Fibroblast of skin of back (primary cell): Measurements from ENCODE around the gene CFLAR.
"Not testable (repeated sequence)": the region's sequence is repeated elsewhere in the genome, so short reads cannot be mapped to it uniquely, and the experiment has no call there.

ENCODE experiments used
- DNase-seq: peaks from one replicate; pipeline ENCODE4 v3.0.0-alpha.2; 2013

The CFLAR gene

DNA sequence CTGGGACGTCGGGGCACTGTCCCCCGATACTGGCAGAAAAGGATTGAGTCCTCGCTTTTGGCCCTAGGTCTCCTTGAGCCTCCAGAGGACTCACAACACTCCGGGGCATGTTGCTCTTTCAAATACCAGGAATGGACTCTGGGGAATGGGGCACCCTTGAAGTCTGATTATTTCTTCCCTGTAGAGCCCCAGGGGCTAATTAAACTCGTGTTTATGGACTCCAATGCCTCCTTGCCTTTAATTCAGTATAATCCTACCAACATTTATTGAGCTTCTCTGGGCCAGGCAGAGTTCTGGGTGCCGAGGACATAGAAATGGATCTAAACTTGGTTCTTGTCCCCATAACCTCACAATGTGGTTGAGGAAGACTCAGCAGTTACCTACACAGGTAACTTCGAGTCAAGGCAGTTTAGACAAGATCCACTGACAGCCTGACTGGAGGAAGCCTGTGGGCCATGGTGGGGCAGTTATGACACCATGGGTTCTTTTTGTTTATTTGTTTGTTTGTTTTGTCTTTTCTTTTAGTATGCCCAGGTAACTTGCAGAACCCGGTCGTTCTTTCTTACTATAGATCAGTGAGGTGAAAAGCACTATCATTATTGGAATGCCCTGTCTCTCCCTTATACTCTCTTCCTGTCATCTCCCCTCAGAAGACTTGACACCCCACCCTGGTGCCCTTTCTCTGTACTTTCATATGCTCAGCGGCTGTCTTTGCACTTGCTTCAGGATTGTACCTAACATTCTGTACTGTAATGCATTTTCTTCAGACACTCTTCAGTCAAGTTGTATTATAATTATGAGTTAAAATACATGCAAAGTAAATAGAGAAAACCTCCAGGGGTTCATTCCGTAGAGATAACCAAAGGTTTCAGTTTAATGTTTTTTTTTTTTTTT lies 3.2 kb downstream of the CFLAR start:
- DNase-seq: peak; percentile 62

DNA sequence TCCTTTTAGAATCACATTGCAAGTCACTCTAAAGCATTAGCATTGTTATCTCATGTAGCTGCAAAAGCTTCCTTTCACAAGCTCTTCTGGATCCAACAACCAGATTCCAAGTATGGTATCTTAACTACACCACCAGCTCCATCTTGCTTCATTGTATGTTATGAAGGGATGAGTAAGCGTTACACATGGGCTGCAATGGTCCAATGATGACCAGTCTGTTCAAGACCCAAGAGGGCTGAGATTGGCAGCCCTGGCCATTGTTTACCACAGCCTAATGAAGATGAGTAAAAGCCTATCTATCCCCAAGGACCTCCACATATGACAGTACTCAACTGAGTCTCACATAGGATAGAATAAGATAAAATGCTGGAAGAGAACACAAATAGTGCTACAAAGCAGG lies 6.3 kb downstream of the CFLAR start:
- no peak for DNase-seq

DNA sequence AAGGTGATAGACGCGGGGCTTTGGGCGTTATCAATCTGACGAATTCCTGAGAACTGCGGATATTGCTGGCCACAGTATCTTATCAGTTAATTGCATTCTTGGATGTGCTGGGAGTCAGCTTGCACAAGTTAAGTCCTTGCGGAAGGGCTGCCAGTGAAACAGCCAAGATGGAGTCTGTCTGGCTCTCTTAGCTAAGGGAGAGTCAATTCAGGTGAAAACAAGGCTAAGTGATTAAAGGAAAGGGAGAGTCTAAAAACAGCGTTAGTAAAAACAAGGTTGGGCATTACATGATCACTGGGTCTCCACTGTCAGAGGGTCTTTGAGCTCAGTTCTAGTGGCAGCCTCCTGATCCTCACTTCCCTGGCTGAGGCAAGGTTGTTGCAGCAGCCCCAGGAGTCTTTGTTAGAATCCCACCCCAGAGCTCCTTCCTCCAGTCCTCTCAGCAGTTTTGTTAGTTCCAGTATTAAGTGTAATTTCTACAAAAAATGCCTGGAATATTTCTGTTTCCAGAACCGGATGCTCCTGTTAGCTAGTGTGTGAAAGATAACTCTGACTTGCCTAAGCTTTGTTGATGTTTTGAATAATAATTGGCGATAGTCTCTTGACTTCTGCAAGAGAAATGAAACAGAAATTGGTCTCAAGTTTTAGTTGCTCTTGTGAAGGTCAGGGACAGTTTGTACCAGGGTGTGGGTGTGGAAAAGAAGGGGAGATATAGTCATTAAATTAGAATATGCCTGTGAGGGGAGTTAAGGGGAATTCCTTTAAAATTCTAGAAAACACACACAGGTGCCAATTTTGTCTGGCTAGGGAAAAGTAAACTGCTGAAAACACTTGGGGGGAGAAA lies 10.6 kb downstream of the CFLAR start:
- peak; percentile 75 for DNase-seq

DNA sequence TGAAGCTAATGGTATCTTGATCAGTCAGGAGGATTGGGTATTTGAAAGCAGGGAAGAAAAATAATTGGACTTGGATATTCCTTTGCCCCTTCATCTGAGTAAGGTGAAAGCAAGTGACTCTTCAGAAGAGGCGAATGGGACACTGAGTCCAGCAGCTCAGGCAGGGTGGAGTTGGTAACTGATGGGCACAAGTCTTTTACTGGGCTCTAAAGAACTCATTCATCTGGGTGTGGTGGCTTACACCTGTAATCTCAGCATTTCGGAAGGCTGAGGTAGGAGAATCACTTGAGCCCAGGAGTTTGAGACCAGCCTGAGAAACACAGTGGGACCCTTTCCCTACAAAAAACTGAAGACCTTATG lies 11.2 kb downstream of the CFLAR start:
- no peak for DNase-seq

DNA sequence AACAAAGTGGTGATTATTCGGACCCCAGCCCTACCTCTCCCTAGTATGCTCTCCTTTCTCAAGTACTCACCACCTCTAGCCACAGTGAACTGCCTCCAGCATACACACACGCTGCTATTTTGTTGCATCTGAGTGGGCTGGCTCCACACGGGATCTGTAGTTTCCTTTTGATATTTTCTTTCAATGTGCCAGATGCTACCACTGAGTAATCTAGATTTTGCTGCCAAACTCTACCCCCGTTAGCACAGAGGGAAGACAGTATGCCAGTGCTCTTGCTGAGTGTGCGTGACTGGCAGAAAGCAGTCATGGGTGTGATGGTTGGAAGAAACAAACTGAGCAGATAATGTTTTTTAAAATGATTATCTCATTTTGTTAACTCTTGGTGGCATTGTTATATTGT lies 11.6 kb downstream of the CFLAR start:
- peak; percentile 66 for DNase-seq

DNA sequence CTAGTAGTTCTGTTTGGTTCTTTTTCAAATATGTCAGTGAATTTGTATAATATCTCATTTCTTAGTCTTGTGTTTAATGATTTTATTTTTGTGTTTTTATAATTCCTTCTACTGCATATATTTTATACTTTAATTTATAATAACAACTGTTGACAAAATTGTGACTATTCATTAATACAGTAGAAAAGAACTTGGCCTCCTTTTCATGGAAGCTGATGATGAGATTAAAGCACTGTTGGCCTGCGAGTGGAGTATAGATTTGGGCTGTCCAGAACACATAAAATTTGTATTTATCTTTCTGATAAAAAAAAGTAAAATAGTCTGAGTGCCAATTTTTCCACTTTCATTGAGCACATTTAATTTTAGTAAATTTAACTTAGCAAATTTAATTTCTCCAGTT lies 12.1 kb downstream of the CFLAR start:
- no peak for DNase-seq

DNA sequence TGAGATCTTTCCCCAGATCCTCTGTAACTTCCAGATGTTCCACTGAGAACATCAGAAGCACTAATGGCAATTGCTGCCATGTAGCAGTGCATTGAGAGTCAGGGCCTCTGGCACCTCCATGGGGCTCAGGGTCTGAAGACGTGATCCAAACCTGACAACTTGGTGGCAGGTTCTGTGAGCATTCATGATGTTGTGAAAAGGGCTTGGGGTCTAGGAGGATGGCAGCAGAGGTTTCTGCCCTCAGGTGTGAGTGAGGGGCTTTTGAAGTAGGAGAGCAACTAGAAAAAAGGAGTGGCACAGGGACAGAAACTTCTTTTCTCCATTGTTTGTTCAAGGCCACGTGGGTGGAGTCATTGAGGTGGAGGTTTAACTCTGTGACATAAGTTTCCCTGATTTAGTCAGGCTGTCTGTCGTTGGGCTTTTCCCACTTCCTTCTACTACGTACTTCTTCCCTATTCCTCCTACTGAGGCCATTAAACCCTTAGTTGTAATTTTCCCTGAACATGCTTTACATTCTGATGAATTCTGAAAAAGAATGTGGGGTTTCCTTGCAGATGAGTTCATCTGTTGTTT lies 13.1 kb downstream of the CFLAR start:
- peak; percentile 89 for DNase-seq

DNA sequence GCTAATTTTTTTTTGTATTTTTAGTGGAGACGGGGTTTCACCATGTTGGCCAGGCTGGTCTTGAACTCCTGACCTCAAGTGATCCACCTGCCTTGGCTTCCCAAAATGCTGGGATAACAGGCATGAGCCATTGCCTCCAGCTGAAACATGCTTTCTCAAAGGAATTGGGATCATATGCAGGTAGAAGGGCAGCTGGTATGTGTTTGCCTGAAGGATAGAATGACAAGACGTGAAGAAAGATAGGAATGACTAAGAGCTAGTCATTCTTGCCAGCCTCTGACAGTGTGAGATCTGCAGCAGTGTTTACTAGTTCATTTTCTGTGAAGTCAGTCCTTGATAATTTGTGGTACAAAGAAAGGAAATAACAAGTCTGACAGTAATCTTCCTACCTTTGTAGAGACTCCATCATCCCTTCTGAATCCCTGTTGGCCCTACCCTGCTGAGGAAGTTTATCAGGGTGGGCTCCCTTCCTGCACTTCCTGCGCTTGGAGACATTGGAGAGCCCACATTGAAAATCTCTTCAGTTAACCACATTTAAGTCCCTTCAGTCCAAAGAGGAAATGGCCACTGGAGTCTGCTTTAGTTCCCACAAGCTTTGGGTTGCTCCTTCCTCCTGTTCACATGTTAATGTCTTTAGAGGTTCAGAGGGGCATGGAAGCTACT lies 14.7 kb downstream of the CFLAR start:
- DNase-seq: peak; percentile 85

DNA sequence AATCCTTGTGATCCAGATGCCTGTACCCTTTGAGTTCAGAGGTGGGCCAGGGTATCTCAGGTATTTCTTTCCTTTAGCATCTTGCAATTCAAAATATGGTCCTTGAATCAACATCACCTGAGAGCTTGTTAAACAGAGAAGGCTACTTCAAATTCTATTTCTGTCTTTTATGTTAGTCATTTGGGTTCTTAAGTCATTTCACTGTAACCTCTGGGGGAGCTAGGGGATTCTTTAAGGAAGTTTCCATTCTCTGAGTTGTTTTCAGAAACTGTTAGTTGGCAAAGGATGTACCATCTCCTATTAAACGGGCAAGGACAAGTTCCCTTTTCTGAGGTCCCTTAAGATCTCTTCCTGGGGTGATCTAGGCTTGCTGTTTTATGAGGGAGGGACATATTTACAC lies 16.6 kb downstream of the CFLAR start:
- no peak for DNase-seq

DNA sequence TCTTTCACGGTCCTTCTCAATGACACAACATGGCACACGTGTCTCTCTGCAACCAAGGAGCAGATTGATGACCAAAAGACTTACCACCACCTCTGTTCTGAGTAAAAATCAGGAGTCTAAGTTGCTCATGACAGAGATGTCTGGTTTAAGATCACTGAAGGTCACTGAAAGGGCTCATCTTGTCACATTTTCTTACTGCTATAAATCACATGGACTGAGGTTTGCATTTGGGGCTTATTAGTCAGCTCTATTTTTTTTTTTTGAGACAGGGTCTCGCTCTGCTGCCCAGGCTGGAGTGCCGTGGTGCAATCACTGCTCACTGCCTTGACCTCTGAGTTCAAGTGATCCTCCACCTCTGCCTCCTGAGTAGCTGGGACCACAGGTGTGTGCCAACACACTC lies 19.4 kb downstream of the CFLAR start:
- no peak for DNase-seq

DNA sequence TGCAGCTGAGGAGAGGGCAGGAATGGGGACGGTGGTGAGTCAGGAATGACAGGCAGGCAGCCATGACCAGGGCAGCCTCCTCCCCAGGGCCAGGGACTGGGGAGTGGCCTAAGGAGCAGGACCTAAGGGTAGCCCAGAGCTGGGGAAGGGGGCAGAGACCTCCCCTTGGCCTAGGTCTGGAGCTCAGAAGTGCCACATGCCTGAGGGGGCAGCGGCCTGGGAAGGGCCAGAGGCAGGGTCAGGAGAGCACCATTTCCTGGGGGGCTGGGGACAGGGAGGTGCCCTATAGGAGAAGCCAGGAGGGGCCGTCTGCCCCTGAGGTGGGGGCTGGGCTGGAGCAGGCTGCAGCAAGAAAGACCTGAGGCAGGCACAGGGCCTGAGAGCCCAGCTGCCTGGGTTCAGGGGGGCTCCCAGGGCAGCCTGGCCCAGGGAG lies 20.9 kb downstream of the CFLAR start:
- peak; percentile 37 for DNase-seq

DNA sequence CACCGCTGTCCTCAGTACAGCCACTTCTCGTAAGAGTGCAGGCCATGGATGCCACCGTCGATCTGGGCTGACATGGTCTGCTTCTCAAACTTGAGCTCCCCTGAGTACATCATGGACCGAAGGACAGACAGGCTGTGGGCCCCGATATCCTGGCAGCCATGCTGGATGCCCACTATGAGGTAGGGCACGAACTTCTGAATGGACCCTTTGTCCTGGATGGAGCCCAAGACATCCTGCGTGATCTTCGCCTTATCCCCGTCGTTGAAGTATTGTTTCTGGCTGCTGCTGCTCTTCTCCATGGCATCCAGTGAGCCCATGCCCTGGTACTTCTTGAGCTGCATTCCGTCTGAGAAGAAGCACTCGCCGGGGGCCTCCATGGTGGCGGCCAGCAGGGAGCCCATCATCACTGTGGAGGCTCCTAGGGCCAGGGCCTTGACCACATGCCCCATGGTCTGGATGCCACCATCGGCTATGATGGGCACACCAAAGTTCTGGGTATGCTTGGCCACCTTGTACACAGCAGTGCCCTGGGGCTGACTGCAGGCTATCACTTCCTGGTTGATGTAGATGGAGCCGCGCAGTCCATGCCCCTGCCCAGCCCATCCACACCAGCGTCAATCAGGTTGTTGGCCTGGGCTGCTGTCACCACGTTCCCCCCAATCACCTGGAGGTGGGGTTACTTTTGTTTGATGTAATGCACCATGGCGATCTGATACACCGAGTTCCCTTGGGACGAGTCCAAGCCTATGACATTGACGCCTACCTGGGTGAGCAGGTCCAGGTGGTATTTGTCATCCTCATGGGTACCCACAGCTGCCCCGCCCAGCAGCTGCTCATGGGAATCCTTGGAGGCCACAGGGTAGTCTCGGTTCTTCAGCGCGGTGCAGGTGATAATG lies 21.8 kb downstream of the CFLAR start:
- DNase-seq: no peak

DNA sequence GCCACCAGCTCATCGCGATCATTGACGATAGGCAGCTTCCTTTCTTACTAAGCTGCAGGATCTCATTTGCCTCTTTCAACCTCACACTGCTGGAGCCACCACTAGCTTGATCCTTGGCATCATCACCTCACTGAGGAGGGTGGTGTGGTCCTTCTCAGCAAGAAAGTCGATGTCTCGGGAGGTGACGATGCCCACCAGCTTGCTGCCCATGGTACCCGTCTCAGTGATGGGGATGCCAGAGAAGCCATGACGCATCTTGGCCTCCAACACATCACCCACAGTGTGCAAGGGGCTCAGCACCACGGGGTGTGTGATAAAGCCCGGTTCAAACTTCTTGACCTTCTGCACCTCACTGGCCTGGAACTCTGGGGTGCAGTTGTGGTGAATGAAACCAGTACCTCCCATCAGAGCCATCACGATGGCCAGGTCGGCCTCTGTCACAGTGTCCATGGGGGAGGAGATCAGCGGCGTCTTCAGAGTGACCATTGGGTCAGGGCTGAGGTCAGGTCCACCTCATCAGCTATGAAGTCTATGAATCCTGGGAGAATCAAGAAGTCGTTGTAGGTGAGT lies 22.5 kb downstream of the CFLAR start:
- no peak for DNase-seq

DNA sequence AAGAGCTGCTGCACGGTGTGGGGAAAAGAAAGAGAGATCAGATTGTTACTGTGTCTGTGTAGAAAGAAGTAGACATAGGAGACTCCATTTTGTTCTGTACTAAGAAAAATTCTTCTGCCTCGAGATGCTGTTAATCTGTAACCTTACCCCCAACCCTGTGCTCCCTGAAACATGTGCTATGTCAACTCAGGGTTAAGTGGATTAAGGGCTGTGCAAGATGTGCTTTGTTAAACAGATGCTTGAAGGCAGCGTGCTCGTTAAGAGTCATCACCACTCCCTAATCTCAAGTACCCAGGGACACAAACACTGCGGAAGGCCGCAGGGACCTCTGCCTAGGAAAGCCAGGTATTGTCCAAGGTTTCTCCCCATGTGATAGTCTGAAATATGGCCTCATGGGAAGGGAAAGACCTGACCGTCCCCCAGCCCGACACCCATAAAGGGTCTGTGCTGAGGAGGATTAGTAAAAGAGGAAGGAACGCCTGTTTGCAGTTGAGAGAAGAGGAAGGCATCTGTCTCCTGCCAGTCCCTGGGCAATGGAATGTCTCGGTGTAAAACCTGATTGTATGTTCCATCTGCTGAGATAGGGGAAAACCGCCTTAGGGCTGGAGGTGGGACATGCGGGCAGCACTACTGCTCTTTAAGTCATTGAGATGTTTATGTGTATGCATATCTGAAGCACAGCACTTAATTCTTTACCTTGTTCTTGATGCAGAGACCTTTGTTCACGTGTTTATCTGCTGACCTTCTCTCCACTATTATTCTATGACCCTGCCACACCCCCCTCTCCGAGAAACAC lies 23.2 kb downstream of the CFLAR start:
- DNase-seq: not testable (repeated sequence)

DNA sequence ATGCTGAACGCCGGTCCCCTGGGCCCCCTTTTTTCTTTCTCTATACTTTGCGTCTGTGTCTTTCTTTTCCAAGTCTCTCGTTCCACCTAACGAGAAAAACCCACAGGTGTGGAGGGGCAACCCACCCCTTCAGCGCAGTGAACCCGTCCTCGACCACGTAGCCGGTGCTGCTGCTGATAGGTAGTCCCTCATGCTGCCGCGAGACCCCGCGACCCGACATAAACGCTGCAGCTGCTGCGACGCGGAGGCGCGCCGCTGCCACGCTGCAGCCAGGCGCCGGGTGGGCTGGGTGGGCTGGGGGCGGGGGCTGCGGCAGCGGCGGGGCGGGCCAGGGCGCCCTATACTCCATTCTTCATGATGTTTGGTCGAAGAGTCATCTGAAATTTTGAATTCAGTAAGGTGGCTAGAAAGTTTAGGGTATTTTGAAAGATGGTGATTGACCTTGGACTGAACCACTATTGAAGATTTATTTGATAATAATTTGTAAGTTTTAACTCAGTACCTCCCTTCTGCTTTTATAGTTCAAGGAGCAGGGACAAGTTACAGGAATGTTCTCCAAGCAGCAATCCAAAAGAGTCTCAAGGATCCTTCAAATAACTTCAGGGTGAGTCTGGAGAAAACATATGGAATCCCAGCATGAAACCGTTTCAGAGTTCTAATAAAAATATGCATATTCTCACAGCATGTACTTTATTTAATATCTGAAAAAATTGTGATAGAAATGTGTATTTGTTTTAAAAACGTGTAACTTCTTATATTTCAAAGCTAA lies 24.1 kb downstream of the CFLAR start:
- DNase-seq: peak; percentile 71

DNA sequence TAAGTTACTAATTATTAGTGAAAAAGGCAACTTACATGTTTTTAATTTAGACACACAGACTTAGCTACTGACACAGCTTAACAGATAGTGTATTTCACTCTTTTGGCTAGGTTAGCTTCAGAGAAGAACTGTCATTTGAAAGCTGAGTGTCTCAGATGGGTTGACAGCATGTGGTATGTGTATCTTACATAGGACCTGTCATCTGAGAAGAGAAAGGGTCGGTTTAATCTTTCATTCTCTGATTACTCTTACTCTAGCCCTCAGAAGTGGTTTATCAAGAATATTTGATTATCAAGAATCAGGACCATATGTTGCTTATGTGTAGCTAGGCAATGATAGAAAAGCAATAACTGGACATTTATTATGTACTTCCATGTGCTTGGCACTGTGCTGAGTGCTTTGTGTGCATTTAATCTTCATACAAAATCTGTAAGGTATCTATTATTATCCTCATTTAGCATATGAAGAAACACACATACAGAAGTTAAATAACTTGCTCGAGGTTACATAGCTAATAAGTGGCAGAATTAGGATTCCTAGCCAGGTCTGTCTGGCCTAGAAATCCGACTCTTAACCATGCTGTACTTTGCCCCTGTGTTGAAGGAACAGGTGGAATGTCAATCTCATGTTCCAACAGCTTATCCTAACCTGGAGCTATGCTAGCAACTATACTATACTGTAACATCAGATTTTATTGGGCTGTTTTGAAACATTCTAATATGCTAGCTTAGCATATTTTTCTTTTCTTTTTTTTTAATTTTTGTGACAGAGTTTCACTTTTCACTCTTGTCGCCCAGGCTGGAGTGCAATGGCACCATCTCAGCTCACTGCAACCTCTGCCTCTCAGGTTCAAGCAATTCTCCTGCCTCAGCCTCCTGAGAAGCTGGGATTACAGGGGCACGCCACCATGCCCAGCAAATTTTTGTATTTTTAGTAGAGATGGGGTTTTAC lies 28.4 kb downstream of the CFLAR start:
- DNase-seq: no peak

DNA sequence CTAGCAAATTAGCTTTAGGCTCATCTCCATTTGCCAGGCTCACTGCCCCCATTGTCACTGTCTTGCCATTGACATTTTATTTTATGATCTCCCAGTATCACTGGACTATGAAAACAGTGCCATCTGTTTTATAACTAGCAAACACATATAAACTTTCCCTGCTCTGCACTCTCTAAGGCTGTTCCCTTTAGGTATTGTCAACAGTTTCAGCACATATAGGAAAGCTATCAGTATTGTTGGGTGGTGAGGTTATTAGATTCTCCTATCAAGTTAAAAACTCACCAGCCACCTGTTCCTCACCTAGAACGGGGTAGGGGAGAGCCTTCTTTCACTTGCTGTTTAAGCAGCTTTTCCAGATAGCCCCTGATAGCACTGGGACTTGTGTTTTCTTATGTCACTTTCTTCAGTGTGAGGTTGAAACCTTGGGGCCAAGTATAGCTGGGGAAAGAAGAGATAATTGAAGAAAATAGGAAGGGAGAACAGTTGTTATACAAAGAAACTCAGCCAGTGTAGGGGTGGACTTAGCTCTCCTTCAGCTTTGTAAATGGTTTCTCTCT lies 32.5 kb downstream of the CFLAR start:
- no peak for DNase-seq
